HG03558 (cell line): Measurements from ENCODE around the gene NKTR.
"Not testable (repeated sequence)": the region's sequence is repeated elsewhere in the genome, so short reads cannot be mapped to it uniquely, and the experiment has no call there.

Experiments used
- ATAC-seq: cut with Tn5 transposase; IDR thresholded peaks from one replicate; pipeline ENCODE4 v1.9.1; 2021; ENCODE audit warnings: moderate number of reproducible peaks; ENCODE audit not compliant: unreplicated experiment; ENCODE audit errors: extremely low read depth

NKTR gene

GRCh38 chr3:42600111-42600957, at the start of gene NKTR:
Gene NKTR (plus strand): TSS chr3:42600686. CDS start chr3:42601007, 321 bp downstream.
- ATAC-seq = peak; percentile 78

- no peak for ATAC-seq
Measured at GRCh38 chr3:42552830-42553229, 47.7 kb upstream of the NKTR start.

DNA sequence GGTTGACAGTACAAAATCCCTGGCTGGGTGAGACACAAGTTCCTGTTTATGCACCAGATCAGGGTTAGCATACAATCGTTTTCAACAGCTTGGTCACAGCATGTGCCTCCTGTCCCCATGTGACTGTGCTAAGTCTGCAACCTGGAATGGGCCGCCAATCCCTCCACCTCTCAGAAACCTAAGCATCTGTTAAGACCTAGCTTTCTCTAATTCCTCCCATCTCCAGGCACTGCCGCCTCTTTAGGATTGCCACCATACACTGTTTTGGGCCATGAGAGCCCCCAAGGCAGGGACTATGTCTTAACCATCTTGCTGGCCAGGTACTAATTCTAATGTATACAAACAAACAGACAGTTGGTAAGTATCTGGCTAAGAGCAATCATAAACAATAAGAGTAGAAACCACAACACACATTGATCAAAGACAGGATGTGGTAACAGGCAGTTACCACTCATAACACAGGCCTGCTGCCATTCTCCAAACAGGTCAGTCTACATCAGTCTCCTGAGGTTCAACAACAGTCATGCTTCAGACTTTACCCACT, 44.3 kb upstream of the NKTR start:
- ATAC-seq = no peak

GRCh38 chr3:42556817-42557216, 43.7 kb upstream of the NKTR start:
- ATAC-seq = not testable (repeated sequence)

DNA sequence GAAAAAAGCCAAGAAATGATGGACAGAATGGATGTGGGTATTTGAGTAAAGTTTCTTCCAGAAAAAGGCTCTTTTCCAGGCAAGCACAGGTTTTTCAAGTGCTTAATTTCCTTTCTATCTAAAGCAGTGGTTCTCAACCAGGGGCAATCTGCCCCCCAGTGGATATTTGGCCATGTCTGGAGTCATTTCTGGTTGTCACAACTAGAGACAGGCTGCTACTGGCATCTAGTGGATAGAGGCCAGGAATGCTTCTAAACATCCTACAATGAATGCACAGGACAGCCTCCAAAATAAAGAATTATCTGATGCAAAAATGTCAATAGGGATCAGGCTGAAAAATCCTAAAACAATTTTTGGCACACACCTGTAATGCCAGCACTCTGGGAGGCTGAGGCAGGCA, 42.6 kb upstream of the NKTR start:
- ATAC-seq = no peak

DNA sequence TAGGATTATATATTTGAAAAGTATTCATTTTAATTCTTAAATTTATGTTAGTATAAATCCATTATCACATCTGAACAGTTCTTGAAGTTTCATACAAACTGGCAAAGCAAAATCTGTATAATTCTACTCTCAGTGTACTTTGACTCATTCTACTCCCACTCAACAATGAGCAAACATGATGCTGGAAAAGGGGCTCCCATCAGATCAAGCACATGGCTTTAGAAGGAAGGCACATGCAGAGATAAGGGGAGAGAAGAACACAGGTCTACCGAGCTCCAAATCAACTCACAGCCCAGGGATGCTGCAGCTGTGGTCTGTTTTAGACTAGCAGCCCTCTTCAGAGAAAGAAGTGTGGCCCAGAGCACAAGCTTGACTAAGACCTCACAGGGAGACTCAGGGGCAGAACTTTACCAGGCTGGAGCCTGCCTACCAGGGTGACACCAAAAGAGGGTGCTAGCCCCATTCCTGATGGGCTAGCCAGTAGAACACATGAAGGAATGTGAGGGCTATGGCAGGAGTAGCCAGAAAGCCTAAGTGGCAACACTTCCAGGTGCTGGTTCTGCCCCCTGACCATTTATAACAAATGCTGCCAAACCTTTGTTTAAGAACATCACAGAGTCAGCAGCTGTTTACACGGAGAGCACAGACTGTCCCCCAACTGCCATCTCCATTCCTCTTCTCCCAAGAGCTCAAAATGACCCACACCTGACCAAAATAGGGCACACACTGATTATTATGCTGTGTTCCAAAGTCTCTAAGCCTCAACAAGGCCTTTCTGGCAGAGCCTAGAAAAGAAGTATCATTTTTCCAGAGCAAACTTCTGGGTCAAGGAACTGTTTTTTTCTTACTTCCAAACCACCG, 38.2 kb upstream of the NKTR start:
- ATAC-seq = no peak

- ATAC-seq = no peak
Measured at GRCh38 chr3:42569593-42570142, 30.8 kb upstream of the NKTR start.

DNA sequence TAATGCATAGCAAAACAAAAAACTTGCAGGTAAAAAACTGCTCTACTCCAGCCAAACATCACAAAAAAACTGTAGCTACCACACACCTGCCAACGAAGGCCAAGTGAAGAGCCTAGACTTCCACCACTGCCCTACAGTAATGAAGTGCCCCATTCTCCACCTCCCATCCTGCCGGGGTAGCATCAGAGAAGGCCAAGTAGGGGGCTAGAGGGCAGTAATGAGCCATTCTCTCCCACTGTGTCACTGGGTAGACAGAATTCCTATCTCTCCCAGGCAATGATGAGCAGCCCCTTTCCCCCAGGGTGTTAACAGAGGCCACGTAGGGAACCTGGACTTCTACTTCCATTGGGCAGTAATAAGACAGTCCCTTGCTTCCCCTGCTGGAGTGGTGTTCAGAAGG, 28.2 kb upstream of the NKTR start:
- no peak for ATAC-seq

- ATAC-seq = no peak
Measured at GRCh38 chr3:42575137-42575741, 25.2 kb upstream of the NKTR start.

DNA sequence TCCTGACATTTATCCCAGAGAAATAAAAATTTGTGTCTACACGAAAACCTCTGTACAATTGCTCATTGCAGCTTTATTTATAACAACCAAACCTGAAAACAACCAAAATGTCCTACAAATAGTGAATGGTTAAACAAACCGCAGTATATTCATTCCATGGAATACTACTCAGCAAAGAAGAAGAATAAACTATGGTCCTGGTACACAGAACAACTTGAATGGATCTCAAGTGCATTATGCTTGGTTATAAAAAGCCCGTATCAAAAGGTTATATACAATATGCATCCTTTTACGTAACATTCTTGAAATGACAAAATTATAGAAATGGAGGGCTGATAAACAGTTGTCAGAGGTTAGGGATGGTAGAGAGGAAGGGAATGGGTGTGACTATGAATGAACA, 22.4 kb upstream of the NKTR start:
- no peak for ATAC-seq

GRCh38 chr3:42579346-42579745, 21.1 kb upstream of the NKTR start:
- not testable (repeated sequence) for ATAC-seq

- no peak for ATAC-seq
Measured at GRCh38 chr3:42581400-42581708, 19.1 kb upstream of the NKTR start.

GRCh38 chr3:42581709-42582473, 18.6 kb upstream of the NKTR start, which contains the start of gene SEC22C:
Gene SEC22C (minus strand): TSS chr3:42581967. CDS start chr3:42569046, 12,921 bp downstream.
- peak; percentile 58 for ATAC-seq

DNA sequence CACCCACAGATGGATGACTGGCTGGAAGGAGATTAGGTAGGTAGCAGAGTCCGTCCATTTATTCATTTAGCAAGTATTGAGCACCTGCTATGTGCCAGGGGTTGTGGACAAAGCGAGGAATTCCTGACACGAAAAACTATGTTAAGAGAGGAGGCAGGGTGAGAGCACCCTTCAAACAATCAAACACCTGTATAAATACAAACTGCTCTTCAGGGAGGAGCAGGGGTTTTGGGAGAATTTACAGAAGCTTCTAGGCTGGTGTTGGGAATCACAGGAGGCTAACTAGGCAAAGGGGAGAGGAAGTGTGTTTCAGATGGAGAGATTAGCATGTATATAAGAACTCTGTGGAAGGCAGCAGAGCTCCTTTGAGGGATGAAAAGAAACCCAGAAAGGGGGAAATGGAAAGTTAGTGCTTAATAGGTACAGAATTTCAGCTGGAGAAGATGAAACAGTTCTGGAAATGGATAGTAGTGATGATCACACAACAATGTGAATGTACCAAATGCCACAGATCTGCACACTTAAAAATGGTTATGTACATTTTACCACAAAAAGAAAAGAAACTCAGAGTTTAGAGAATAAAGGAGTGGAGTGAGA, 17.9 kb upstream of the NKTR start:
- no peak for ATAC-seq

GRCh38 chr3:42588625-42589024, 11.9 kb upstream of the NKTR start:
- no peak for ATAC-seq

GRCh38 chr3:42589382-42590109, 10.9 kb upstream of the NKTR start:
- no peak for ATAC-seq

- ATAC-seq = no peak
Measured at GRCh38 chr3:42590989-42591756, 9.3 kb upstream of the NKTR start.

- ATAC-seq = no peak
Measured at GRCh38 chr3:42591811-42592210, 8.7 kb upstream of the NKTR start.
